Activated B cell treated with CpG ODN at 0.5 μM for 24 hours (primary cell): ENCODE results near the gene GIPC3. TPM values are rescaled to one million over a fixed set of nuclear protein-coding genes. Genes with fewer than 3 reads are reported as not detected.

Experiments used
- ATAC-seq: fragments of 200-7000 bp; cut with Tn5 transposase; one replicate; pipeline ENCODE4 v1.10.0; 2021; ENCODE audit warnings: low read depth, mild to moderate bottlenecking, moderate library complexity
- CTCF ChIA-PET: fragments of 350-600 bp; sonication (Branson Sonifier 250); formaldehyde crosslinking; loops from one replicate; lab custom pipeline; 2021; ENCODE audit warnings: antibody characterized with exemption; lab: Charles Lee
- POLR2A ChIA-PET: fragments of 350-600 bp; sonication (Branson Sonifier 250); formaldehyde crosslinking; loops from one replicate; lab custom pipeline; 2021; ENCODE audit warnings: antibody characterized with exemption; lab: Charles Lee
- DNase-seq: peaks from one replicate; pipeline ENCODE4 v3.0.0; 2022
- H3K27ac Mint-ChIP-seq: one replicate; pipeline ENCODE4 v1.8.0; 2020; ENCODE audit warnings: mixed read lengths
- H3K27me3 Mint-ChIP-seq: one replicate; pipeline ENCODE4 v1.8.0; 2021; ENCODE audit warnings: mixed read lengths
- H3K36me3 Mint-ChIP-seq: one replicate; pipeline ENCODE4 v1.8.0; 2021; ENCODE audit warnings: low read depth, mixed read lengths
- H3K4me1 Mint-ChIP-seq: one replicate; pipeline ENCODE4 v1.8.0; 2021; ENCODE audit warnings: mixed read lengths
- H3K4me3 Mint-ChIP-seq: one replicate; pipeline ENCODE4 v1.8.0; 2020; ENCODE audit warnings: mild to moderate bottlenecking, mixed read lengths
- H3K9me3 Mint-ChIP-seq: one replicate; pipeline ENCODE4 v1.8.0; 2020; ENCODE audit warnings: mixed read lengths
- CTCF ChIP-seq: fragments of 200-600 bp; IDR thresholded peaks from one replicate; pipeline ENCODE4 v1.8.0; 2022; ENCODE audit warnings: antibody characterized with exemption, mild to moderate bottlenecking
- intact Hi-C: fragments of 100-400 bp; cut with micrococcal nuclease; formaldehyde crosslinking; loops from one replicate; pipeline ENCODE4 v1.15.1; 2024
- total RNA-seq: library from RNA; stranded (reverse); gene quantifications from 2 replicates; pipeline ENCODE4 v1.2.3, GENCODE V29; 2022

GIPC3 gene
- total RNA-seq, 1 donor from 2014 or later: 0.29 TPM

DNA sequence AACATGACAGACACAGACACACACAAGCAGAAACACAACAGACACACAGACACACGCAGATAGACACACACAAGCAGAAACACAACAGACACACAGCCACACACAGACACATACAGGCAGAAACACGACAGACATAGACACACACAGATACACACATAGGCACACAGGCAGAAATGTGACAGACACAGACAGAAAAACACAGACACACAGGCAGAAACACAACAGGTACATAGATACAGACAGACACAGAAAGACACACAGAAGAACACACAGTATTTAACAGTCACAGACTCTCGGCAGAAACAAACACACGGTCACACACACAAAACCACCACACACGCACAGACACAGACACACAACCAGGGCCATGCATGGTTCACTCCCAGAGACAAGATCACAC is 20.5 kb downstream of the GIPC3 start:
- Mint-ChIP-seq H3K9me3 (no peaks in the 10 kb centered on the region), H3K27ac (no peak overlapping the region), H3K4me3 (no peak overlapping the region), H3K4me1 (peaks cover 18% of the 10 kb centered on the region), H3K27me3 (peaks cover 1% of the 10 kb centered on the region), H3K36me3 (peaks cover 7% of the 10 kb centered on the region)
- CTCF ChIA-PET: no interaction called here
- POLR2A ChIA-PET: no interaction called here
- no peak for DNase-seq
- no peak for ATAC-seq
- intact Hi-C loops: loop anchor here (5.0 kb wide), 1 partner anchor 48 kb away; the partner anchor contains the start of gene MFSD12
- no peak for TF ChIP-seq CTCF

- DNase-seq (no peak), ATAC-seq (peak; percentile 35)
- H3K27ac Mint-ChIP-seq: no peak overlapping the region
- intact Hi-C loops: loop anchor here (5.0 kb wide), 1 partner anchor 49 kb away; the partner anchor contains the start of gene MFSD12
- no peak for TF ChIP-seq CTCF
- ChIA-PET POLR2A (no interaction called here), CTCF (no interaction called here)
- peaks cover 8% of the 10 kb centered on the region for H3K36me3 Mint-ChIP-seq
- H3K9me3 Mint-ChIP-seq: no peaks in the 10 kb centered on the region
- H3K27me3 Mint-ChIP-seq: peaks cover 1% of the 10 kb centered on the region
- peak overlapping the region; percentile 63 for H3K4me3 Mint-ChIP-seq
- H3K4me1 Mint-ChIP-seq: peaks cover 18% of the 10 kb centered on the region
Observed at GRCh38 chr19:3606174-3606689, 21.0 kb downstream of the GIPC3 start.

DNA sequence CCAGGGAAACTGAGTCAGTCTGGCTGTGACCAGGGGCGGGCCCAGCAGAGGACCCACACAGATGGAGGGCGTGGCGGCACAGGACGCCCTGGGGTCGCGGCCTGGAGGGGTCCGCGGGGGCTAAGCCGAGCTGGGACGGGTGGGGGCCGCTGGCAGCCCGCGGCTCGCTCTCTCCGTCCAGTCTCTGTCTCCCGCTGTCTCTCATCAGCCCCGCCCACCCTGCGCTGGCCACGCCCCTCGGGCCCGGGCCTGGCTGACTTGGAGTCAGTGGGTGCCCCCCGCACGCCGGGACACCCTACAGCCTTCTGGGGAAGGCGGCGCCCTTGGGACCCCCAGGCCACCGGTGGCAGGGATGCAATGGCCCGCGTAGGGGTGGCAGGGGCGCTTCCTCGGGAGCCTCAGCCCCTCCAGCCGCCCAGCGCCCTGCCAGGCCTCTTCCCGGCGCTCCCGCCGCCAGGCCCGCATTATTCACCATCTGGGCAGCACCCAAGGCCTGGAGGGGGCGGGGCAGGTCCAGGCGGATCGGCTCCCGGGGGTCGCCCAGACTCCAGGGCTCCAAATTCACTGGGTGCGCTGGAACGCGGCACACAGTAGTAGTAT is 21.5 kb downstream of the GIPC3 start, which contains the start of gene TBXA2R:
TBXA2R (minus strand) TSS at position 186 of the 600 bp plus-strand sequence. CDS start 6,241 bp downstream, outside the sequence.
- ATAC-seq (peak; percentile 63), DNase-seq (peak; percentile 74)
- peaks cover 18% of the 10 kb centered on the region for H3K4me1 Mint-ChIP-seq
- ChIA-PET POLR2A (interaction anchor here (0.6 kb wide), 1 partner anchor 22 kb away, joined by 4 read pairs; no protein-coding TSS in a partner anchor), CTCF (interaction anchor here (0.9 to 1.2 kb wide), 2 partner anchors 16 to 61 kb away, joined by 3 to 4 read pairs; no protein-coding TSS in a partner anchor)
- peak within 1 kb of the TSS; percentile 65 for H3K4me3 Mint-ChIP-seq
- no peak within 1 kb of the TSS for H3K27ac Mint-ChIP-seq
- H3K9me3 Mint-ChIP-seq: no peaks in the 10 kb centered on the region
- TF ChIP-seq CTCF: no peak
- intact Hi-C loops: loop anchor here (5.0 kb wide), 1 partner anchor 49 kb away; the partner anchor contains the start of gene MFSD12
- H3K36me3 Mint-ChIP-seq: peaks cover 10% of the 10 kb centered on the region
- peaks cover 1% of the 10 kb centered on the region for H3K27me3 Mint-ChIP-seq

DNA sequence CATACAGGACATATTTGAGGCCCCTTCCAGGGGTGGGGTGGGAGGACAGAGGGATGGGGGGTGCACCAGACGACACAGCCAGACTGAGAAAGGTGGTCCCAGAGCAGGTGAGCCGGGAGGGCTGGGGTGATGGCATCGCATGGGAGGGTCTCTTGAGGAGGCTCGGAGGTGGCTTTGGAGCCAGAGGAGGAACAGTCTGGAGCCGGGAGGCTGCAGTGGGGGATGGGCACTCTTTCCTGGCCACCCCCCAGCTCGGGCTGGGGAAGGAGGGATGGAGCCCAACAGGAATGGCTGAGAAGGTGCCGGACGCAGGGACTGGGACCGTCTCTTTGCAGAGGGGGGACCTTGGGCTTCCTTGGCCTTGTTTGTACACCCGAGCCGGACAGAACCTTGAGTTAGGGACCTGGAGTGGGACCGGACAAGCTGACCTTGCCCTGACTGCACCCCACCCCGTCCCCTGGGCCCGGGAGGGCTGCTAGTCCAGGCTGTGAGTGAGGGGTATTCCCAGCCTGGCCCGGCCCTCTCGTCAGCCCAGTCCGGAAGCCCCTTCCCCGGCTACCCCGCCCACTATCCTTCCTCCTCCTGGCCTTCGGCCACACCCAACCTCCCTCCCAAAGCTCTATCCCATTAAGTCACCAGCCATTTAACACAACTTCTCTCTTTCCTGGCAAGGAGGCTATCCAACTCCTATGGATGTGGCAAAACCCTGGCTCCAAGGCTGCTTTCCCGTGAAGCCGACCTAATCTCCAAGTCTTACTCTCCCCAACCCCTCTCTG is 22.2 kb downstream of the GIPC3 start:
- Mint-ChIP-seq H3K27me3 (peaks cover 1% of the 10 kb centered on the region), H3K36me3 (peaks cover 15% of the 10 kb centered on the region), H3K4me3 (peak overlapping the region; percentile 65), H3K9me3 (no peaks in the 10 kb centered on the region), H3K4me1 (peaks cover 18% of the 10 kb centered on the region), H3K27ac (no peak overlapping the region)
- CTCF ChIA-PET: interaction anchor here (0.9 to 1.6 kb wide), 3 partner anchors 15 to 62 kb away, joined by 3 to 4 read pairs (median 3); no protein-coding TSS in a partner anchor
- POLR2A ChIA-PET: interaction anchor here (0.6 kb wide), 1 partner anchor 23 kb away, joined by 4 read pairs; no protein-coding TSS in a partner anchor
- ATAC-seq (no peak), DNase-seq (no peak)
- intact Hi-C loops: loop anchor here (5.0 kb wide), 1 partner anchor 50 kb away; the partner anchor contains the start of gene MFSD12
- no peak for TF ChIP-seq CTCF
